H1 (cell line): ENCODE results near the gene SPOPL. TPM values are rescaled to one million over a fixed set of nuclear protein-coding genes. Genes with fewer than 3 reads are reported as not detected.

Source experiments
- CTCF ChIA-PET: fragments of 300-600 bp; sonication (Branson Sonifier 250); formaldehyde crosslinking; loops from one replicate; lab custom pipeline; 2021; ENCODE audit not compliant: partially characterized antibody; lab: Charles Lee
- POLR2A ChIA-PET: fragments of 300-600 bp; sonication (Branson Sonifier 250); formaldehyde crosslinking; loops from one replicate; lab custom pipeline; 2021; ENCODE audit warnings: inconsistent platforms; ENCODE audit not compliant: partially characterized antibody; lab: Charles Lee
- DNase-seq, 2 experiments: peaks; one replicate each; pipeline versions ENCODE4 v3.0.0 to v3.0.0-alpha.2; 2010 to 2022; ENCODE audit warnings: low spot score in 2 of 2, low read depth in 1 of 2, mixed read lengths in 1 of 2
- FAIRE-seq: peaks from 2 replicates; lab custom pipeline; 2011; peaks lifted over from hg19 to GRCh38; lab: Jason Lieb, UNC
- H2AFZ ChIP-seq: 2 replicates; pipeline ENCODE4 v1.8.1; 2012; ENCODE audit warnings: low read length, inconsistent platforms
- H2AK5ac ChIP-seq: 2 replicates; pipeline ENCODE4 v1.6.1; 2013; ENCODE audit warnings: low read depth, low read length
- H2BK120ac ChIP-seq: replicated peaks from 2 replicates; pipeline ENCODE3; 2013; ENCODE audit warnings: low read depth, low read length, inconsistent platforms
- H2BK12ac ChIP-seq: 2 replicates; pipeline ENCODE4 v1.6.1; 2013; ENCODE audit warnings: low read depth, low read length
- H2BK15ac ChIP-seq: 2 replicates; pipeline ENCODE4 v1.6.1; 2013; ENCODE audit warnings: low read length
- H2BK20ac ChIP-seq: 2 replicates; pipeline ENCODE4 v1.6.1; 2013; ENCODE audit warnings: low read length
- H2BK5ac ChIP-seq: 2 replicates; pipeline ENCODE4 v1.6.1; 2013; ENCODE audit warnings: low read depth, low read length
- H3K14ac ChIP-seq: 2 replicates; pipeline ENCODE4 v1.6.1; 2013; ENCODE audit warnings: inconsistent platforms; ENCODE audit not compliant: insufficient read length
- H3K18ac ChIP-seq: 2 replicates; pipeline ENCODE4 v1.6.1; 2013; ENCODE audit warnings: low read length; ENCODE audit errors: extremely low read depth
- H3K23ac ChIP-seq: 2 replicates; pipeline ENCODE4 v1.6.1; 2013; ENCODE audit warnings: inconsistent platforms; ENCODE audit not compliant: insufficient read length
- H3K23me2 ChIP-seq: 2 replicates; pipeline ENCODE4 v1.6.1; 2013; ENCODE audit warnings: low read depth, low read length
- H3K27ac ChIP-seq: 2 replicates; pipeline ENCODE4 v1.6.1; 2011; ENCODE audit warnings: low read depth, low read length, inconsistent platforms
- H3K27me3 ChIP-seq, 4 experiments: replicated peaks in 1 of 4; 1 replicate in 1 of 4; 2 replicates in 3 of 4; pipeline versions ENCODE4 v1.6.1 to v1.8.1; 2011 to 2013; ENCODE audit warnings: low read length in 3 of 4, mild to moderate bottlenecking in 3 of 4, inconsistent platforms in 2 of 4, mixed read lengths in 2 of 4, moderate library complexity in 1 of 4; ENCODE audit not compliant: control insufficient read depth in 3 of 4, insufficient read depth in 3 of 4; ENCODE audit errors: extremely low read depth in 1 of 4
- H3K36me3 ChIP-seq, 4 experiments: 2 replicates each; pipeline versions ENCODE4 v1.6.1 to v1.8.1; 2011 to 2013; ENCODE audit warnings: mild to moderate bottlenecking in 4 of 4, low read length in 3 of 4, moderate library complexity in 2 of 4, control low read depth in 1 of 4, inconsistent platforms in 1 of 4; ENCODE audit not compliant: insufficient read depth in 4 of 4, control insufficient read depth in 2 of 4
- H3K4ac ChIP-seq: replicated peaks from 2 replicates; pipeline ENCODE3; 2013; ENCODE audit warnings: low read length, low read depth, mixed read lengths, inconsistent platforms; ENCODE audit not compliant: insufficient read length
- H3K4me1 ChIP-seq, 4 experiments: replicated peaks in 1 of 4; 1 replicate in 1 of 4; 2 replicates in 3 of 4; pipeline versions ENCODE4 v1.6.1 to v1.8.1; 2011 to 2013; ENCODE audit warnings: low read length in 3 of 4, inconsistent platforms in 2 of 4, mixed read lengths in 1 of 4; ENCODE audit not compliant: insufficient read depth in 4 of 4, control insufficient read depth in 3 of 4
- H3K4me2 ChIP-seq, 2 experiments: 2 replicates each; pipeline versions ENCODE4 v1.6.1 to v1.8.1; 2011 to 2013; ENCODE audit warnings: low read depth in 2 of 2, low read length in 2 of 2, control low read depth in 1 of 2, inconsistent platforms in 1 of 2, mild to moderate bottlenecking in 1 of 2; ENCODE audit not compliant: insufficient read depth in 1 of 2
- H3K4me3 ChIP-seq, 4 experiments: fragments of 200-600, 300-600 bp in 1 of 4; sonication (generic), shearing (Covaris generic), sonication (Bioruptor Twin) in 1 of 4; 2 replicates each; pipeline versions ENCODE4 v1.5.1 to v1.8.1; 2011 to 2016; ENCODE audit warnings: low read length in 4 of 4, low read depth in 3 of 4, control low read depth in 2 of 4, inconsistent platforms in 2 of 4, mild to moderate bottlenecking in 2 of 4, mixed read lengths in 1 of 4, moderate library complexity in 1 of 4; ENCODE audit not compliant: insufficient read depth in 2 of 4; ENCODE audit errors: extremely low read depth in 1 of 4
- H3K56ac ChIP-seq: replicated peaks from 2 replicates; pipeline ENCODE3; 2013; ENCODE audit warnings: low read depth, mild to moderate bottlenecking, mixed read lengths, low read length, inconsistent platforms; ENCODE audit not compliant: insufficient read length
- H3K79me1 ChIP-seq: 2 replicates; pipeline ENCODE4 v1.6.1; 2013; ENCODE audit warnings: low read depth, low read length, control low read depth
- H3K79me2 ChIP-seq, 2 experiments: 2 replicates each; pipeline versions ENCODE4 v1.6.1 to v1.8.1; 2012 to 2013; ENCODE audit warnings: low read length in 2 of 2, mild to moderate bottlenecking in 2 of 2, inconsistent platforms in 1 of 2; ENCODE audit not compliant: insufficient read depth in 2 of 2, control insufficient read depth in 1 of 2
- H3K9ac ChIP-seq, 4 experiments: replicated peaks in 1 of 4; 1 replicate in 1 of 4; 2 replicates in 3 of 4; pipeline versions ENCODE4 v1.6.1 to v1.8.1; 2011 to 2013; ENCODE audit warnings: low read depth in 3 of 4, low read length in 3 of 4, control low read depth in 2 of 4, mild to moderate bottlenecking in 2 of 4, moderate library complexity in 2 of 4, inconsistent platforms in 1 of 4; ENCODE audit errors: extremely low read depth in 1 of 4
- H3K9me3 ChIP-seq, 2 experiments: 2 replicates each; pipeline versions ENCODE4 v1.6.1 to v1.8.1; 2012 to 2013; ENCODE audit warnings: mild to moderate bottlenecking in 2 of 2, moderate library complexity in 2 of 2, control low read depth in 1 of 2, inconsistent platforms in 1 of 2, low read depth in 1 of 2, low read length in 1 of 2, mixed read lengths in 1 of 2; ENCODE audit not compliant: insufficient read depth in 2 of 2
- H4K20me1 ChIP-seq, 2 experiments: replicated peaks in 1 of 2; 2 replicates each; pipeline versions ENCODE3 to v1.8.1; 2011 to 2013; ENCODE audit warnings: inconsistent platforms in 2 of 2, low read length in 2 of 2, mild to moderate bottlenecking in 1 of 2; ENCODE audit not compliant: insufficient read depth in 2 of 2, control insufficient read depth in 1 of 2
- H4K5ac ChIP-seq: 2 replicates; pipeline ENCODE4 v1.6.1; 2013; ENCODE audit warnings: low read length, low read depth, mixed read lengths, inconsistent platforms; ENCODE audit not compliant: insufficient read length
- H4K8ac ChIP-seq: 2 replicates; pipeline ENCODE4 v1.8.0; 2013; ENCODE audit warnings: mild to moderate bottlenecking, moderate library complexity, low read length, inconsistent platforms; ENCODE audit not compliant: insufficient read depth; ENCODE audit errors: extremely low read depth
- H4K91ac ChIP-seq: replicated peaks from 2 replicates; pipeline ENCODE3; 2013; ENCODE audit warnings: low read length, mixed read lengths, inconsistent platforms; ENCODE audit not compliant: insufficient read length
- JUND ChIP-seq: IDR thresholded peaks from 2 replicates; pipeline ENCODE4 v1.6.1; 2011; ENCODE audit warnings: mild to moderate bottlenecking, improper control_type of control experiment, low read length
- MAFK ChIP-seq: IDR thresholded peaks from 2 replicates; pipeline ENCODE4 v1.6.1; 2012; ENCODE audit warnings: low read depth, mild to moderate bottlenecking, improper control_type of control experiment, low read length
- RFX5 ChIP-seq: IDR thresholded peaks from 2 replicates; pipeline ENCODE4 v1.6.1; 2011; ENCODE audit warnings: low read depth, low read length, improper control_type of control experiment, borderline replicate concordance
- TBP ChIP-seq: IDR thresholded peaks from 2 replicates; pipeline ENCODE4 v1.6.1; 2011; ENCODE audit warnings: low read depth, low read length, improper control_type of control experiment
- WGBS, 2 experiments: shearing (Covaris generic) in 1 of 2; methylation state at CpG; one replicate each; pipeline versions ENCODE4 v1.1.6 to v1.1.7; 2013 to 2015; ENCODE audit warnings: low lambda C conversion rate in 2 of 2, mixed read lengths in 2 of 2, inconsistent platforms in 1 of 2, low coverage in 1 of 2, missing lambda C conversion rate in 1 of 2; ENCODE audit not compliant: insufficient replicate concordance in 2 of 2, insufficient coverage in 1 of 2, insufficient read length in 1 of 2; ENCODE audit errors: extremely low coverage in 1 of 2, missing lambda C conversion rate in 1 of 2; 5-methylcytosine and 5-hydroxymethylcytosine counted together
- polyA plus RNA-seq, 7 experiments: library from polyadenylated mRNA; depleted of rRNA in 3 of 7; stranded (reverse) in 5 of 7; unstranded in 2 of 7; fragments of >200 nt in 5 of 7; fragments of 200-250 nt in 2 of 7; gene quantifications; 1 replicate in 5 of 7; 2 replicates in 1 of 7; 4 replicates in 1 of 7; pipeline versions ENCODE4 v1.2.1 to v1.2.3, GENCODE V29; 2011 to 2013; ENCODE audit warnings: missing spikeins in 2 of 7, mixed read lengths in 2 of 7
- total RNA-seq: library from RNA; stranded (reverse); fragmentation: NEBNext Ultra II Directional; extraction: Animal tissue kit (Norgen Biotek cat#: 25700); gene quantifications from 2 replicates; pipeline ENCODE4 v1.2.1, GENCODE V29; 2021
- TF ChIP-seq, protein P1 (sequence below), 3 experiments: IDR thresholded peaks; 1 replicate in 2 of 3; 2 replicates in 1 of 3; pipeline versions ENCODE4 v1.5.1 to v1.6.1; 2011; ENCODE audit warnings: low read length in 3 of 3, mild to moderate bottlenecking in 3 of 3, inconsistent platforms in 2 of 3, low read depth in 1 of 3, moderate library complexity in 1 of 3; ENCODE audit not compliant: insufficient read depth in 1 of 3; ENCODE audit errors: control extremely low read depth in 1 of 3

SPOPL gene
- total and polyA plus RNA-seq, 2 of the 8 experiments (the other 6 are each of a cell fraction or from before 2014, with no cell fraction given) = 1.9 to 14.5 TPM

DNA sequence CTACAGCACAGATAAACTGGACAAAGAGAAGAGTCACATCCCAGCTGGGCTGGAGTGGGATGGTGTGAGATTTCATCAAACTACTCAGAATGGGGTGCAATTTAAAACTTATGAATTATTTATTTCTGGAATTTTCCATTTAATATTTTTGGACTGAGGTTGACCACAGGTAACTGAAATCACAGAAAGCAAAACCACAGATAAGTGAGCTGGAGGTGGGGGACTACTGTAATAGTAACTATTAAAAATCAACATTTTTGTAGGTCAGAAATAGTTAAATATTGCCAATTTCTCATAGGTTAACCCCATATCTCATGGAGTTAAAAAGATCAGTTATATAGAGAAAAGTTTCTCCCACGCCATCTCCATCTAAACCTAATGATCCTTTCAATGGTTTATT, 88.1 kb downstream of the SPOPL start:
- Histone ChIP-seq H4K91ac (no peak overlapping the region), H2BK20ac (no peak overlapping the region), H3K27me3 (no peaks in the 10 kb centered on the region), H3K9me3 (no peaks in the 10 kb centered on the region), H3K4ac (no peak overlapping the region), H3K4me1 (no peaks in the 10 kb centered on the region), H2BK5ac (no peak overlapping the region), H2AFZ (no peak overlapping the region), H3K79me1 (no peaks in the 10 kb centered on the region), H3K9ac (no peak overlapping the region)
- no peak for TF ChIP-seq TBP
- TF ChIP-seq, protein P1, sequence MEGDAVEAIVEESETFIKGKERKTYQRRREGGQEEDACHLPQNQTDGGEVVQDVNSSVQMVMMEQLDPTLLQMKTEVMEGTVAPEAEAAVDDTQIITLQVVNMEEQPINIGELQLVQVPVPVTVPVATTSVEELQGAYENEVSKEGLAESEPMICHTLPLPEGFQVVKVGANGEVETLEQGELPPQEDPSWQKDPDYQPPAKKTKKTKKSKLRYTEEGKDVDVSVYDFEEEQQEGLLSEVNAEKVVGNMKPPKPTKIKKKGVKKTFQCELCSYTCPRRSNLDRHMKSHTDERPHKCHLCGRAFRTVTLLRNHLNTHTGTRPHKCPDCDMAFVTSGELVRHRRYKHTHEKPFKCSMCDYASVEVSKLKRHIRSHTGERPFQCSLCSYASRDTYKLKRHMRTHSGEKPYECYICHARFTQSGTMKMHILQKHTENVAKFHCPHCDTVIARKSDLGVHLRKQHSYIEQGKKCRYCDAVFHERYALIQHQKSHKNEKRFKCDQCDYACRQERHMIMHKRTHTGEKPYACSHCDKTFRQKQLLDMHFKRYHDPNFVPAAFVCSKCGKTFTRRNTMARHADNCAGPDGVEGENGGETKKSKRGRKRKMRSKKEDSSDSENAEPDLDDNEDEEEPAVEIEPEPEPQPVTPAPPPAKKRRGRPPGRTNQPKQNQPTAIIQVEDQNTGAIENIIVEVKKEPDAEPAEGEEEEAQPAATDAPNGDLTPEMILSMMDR (IDR thresholded peaks at IDR 0.05; ENCODE audit: control extremely low read depth in 1 of 3, insufficient read depth in 1 of 3, low read depth in 1 of 3, low read length in 3 of 3) = no peak
- no peak for TF ChIP-seq RFX5
- no peak for TF ChIP-seq JUND
- no peak for TF ChIP-seq MAFK
- TF ChIP-seq, all 59 proteins: peak for 0
- H3K23me2 ChIP-seq = no peaks in the 10 kb centered on the region
- FAIRE-seq = no peak
- no peak overlapping the region for H2BK15ac ChIP-seq
- no peak overlapping the region for H3K56ac ChIP-seq
- H3K18ac ChIP-seq = no peak overlapping the region
- CTCF ChIA-PET = interaction anchor here (0.7 kb wide), 1 partner anchor 89 kb away, joined by 3 read pairs; no protein-coding TSS in a partner anchor
- H2AK5ac ChIP-seq = no peak overlapping the region
- WGBS, 2 experiments = 92% methylated on average over 1 of the region's 1 CpG; no CpG with 5 or more reads in 1 of the 2 experiments
- no peak overlapping the region for H2BK12ac ChIP-seq
- no peaks in the 10 kb centered on the region for H3K79me2 ChIP-seq
- no peak overlapping the region for H4K8ac ChIP-seq
- no peak overlapping the region for H4K5ac ChIP-seq
- POLR2A ChIA-PET = interaction anchor here (0.9 kb wide), 1 partner anchor 24 kb away, joined by 3 read pairs; no protein-coding TSS in a partner anchor
- no peak overlapping the region for H2BK120ac ChIP-seq
- no peaks in the 10 kb centered on the region for H3K36me3 ChIP-seq
- no peaks in the 10 kb centered on the region for H4K20me1 ChIP-seq
- no peak overlapping the region for H3K14ac ChIP-seq
- no peak overlapping the region for H3K4me2 ChIP-seq
- no peak for DNase-seq
- no peak overlapping the region for H3K23ac ChIP-seq
- no peak overlapping the region for H3K27ac ChIP-seq
- H3K4me3 ChIP-seq = no peak overlapping the region
